NCI-H146 treated with DMSO at 0.1 percent for 48 hours (cell line): ENCODE results near the gene CYP2C8.
"Not testable (repeated sequence)": the region's sequence is repeated elsewhere in the genome, so short reads cannot be mapped to it uniquely, and the experiment has no call there.

ENCODE experiments used
- DNase-seq: peaks from one replicate; lab custom pipeline; 2025; ENCODE audit not compliant: unreplicated experiment; lab: John Stamatoyannopoulos, UW

CYP2C8 gene

GRCh38 chr10:95069286-95069685, at the start of gene CYP2C8:
Gene CYP2C8 (minus strand): TSS chr10:95069497. CDS start chr10:95069402, 95 bp downstream.
- no peak for DNase-seq

- no peak for DNase-seq
Measured at GRCh38 chr10:95116869-95117269, 47.6 kb upstream of the CYP2C8 start.

- DNase-seq = not testable (repeated sequence)
Measured at GRCh38 chr10:95110823-95111222, 41.5 kb upstream of the CYP2C8 start.

- no peak for DNase-seq
Measured at GRCh38 chr10:95097805-95098204, 28.5 kb upstream of the CYP2C8 start.

GRCh38 chr10:95096143-95096542, 26.8 kb upstream of the CYP2C8 start:
- DNase-seq = no peak

GRCh38 chr10:95079626-95080025, 10.3 kb upstream of the CYP2C8 start:
- not testable (repeated sequence) for DNase-seq

GRCh38 chr10:95077556-95077955, 8.3 kb upstream of the CYP2C8 start:
- no peak for DNase-seq

- no peak for DNase-seq
Measured at GRCh38 chr10:95071107-95071660, 1.9 kb upstream of the CYP2C8 start.

- not testable (repeated sequence) for DNase-seq
Measured at GRCh38 chr10:95064125-95064524, 5.2 kb downstream of the CYP2C8 start.

- no peak for DNase-seq
Measured at GRCh38 chr10:95056744-95057363, 12.4 kb downstream of the CYP2C8 start.

GRCh38 chr10:95049919-95050318, 19.4 kb downstream of the CYP2C8 start:
- no peak for DNase-seq

GRCh38 chr10:95048206-95048605, 21.1 kb downstream of the CYP2C8 start:
- no peak for DNase-seq

- no peak for DNase-seq
Measured at GRCh38 chr10:95039281-95039680, 30.0 kb downstream of the CYP2C8 start.

- DNase-seq = no peak
Measured at GRCh38 chr10:95035332-95036295, 33.7 kb downstream of the CYP2C8 start.

GRCh38 chr10:95034401-95034800, 34.9 kb downstream of the CYP2C8 start:
- no peak for DNase-seq

- no peak for DNase-seq
Measured at GRCh38 chr10:95031656-95032055, 37.6 kb downstream of the CYP2C8 start.

- no peak for DNase-seq
Measured at GRCh38 chr10:95026461-95026860, 42.8 kb downstream of the CYP2C8 start.

GRCh38 chr10:94997741-94998174, 71.5 kb downstream of the CYP2C8 start:
- DNase-seq = no peak

- no peak for DNase-seq
Measured at GRCh38 chr10:94992811-94993210, 76.5 kb downstream of the CYP2C8 start.

GRCh38 chr10:94991243-94991888, 77.9 kb downstream of the CYP2C8 start:
- DNase-seq = no peak

- DNase-seq = no peak
Measured at GRCh38 chr10:94989192-94989591, 80.1 kb downstream of the CYP2C8 start.
